SH-SY5Y (cell line): Measurements from ENCODE around the gene ARHGAP20.

Experiments used
- GATA2 ChIP-seq: IDR thresholded peaks from 2 replicates; pipeline ENCODE4 v1.6.1; 2011; ENCODE audit warnings: mild to moderate bottlenecking, low read depth, low read length
- GATA3 ChIP-seq: IDR thresholded peaks from 2 replicates; pipeline ENCODE4 v1.6.1; 2011; ENCODE audit warnings: low read depth, mild to moderate bottlenecking, low read length, moderate library complexity

ARHGAP20 gene

GRCh38 chr11:110613197-110613918 lies 98.9 kb downstream of the ARHGAP20 start:
- no peak for TF ChIP-seq GATA2
- no peak for TF ChIP-seq GATA3

- TF ChIP-seq GATA3 (no peak), GATA2 (no peak)
These were observed 105.8 kb downstream of the ARHGAP20 start for GRCh38 chr11:110606415-110606814.

- TF ChIP-seq GATA3 (no peak), GATA2 (no peak)
These were observed 110.3 kb downstream of the ARHGAP20 start for GRCh38 chr11:110601936-110602335.

- no peak for TF ChIP-seq GATA3
- no peak for TF ChIP-seq GATA2
These were observed 111.9 kb downstream of the ARHGAP20 start for GRCh38 chr11:110600322-110600721.

GRCh38 chr11:110599207-110599606 lies 113.0 kb downstream of the ARHGAP20 start:
- TF ChIP-seq GATA2 (no peak), GATA3 (no peak)

GRCh38 chr11:110598725-110599124 lies 113.5 kb downstream of the ARHGAP20 start:
- no peak for TF ChIP-seq GATA2
- TF ChIP-seq GATA3 = no peak

- TF ChIP-seq GATA3 = no peak
- TF ChIP-seq GATA2 = no peak
These were observed 124.3 kb downstream of the ARHGAP20 start for GRCh38 chr11:110587972-110588371.

- TF ChIP-seq GATA2 (no peak), GATA3 (no peak)
These were observed 125.1 kb downstream of the ARHGAP20 start for GRCh38 chr11:110587129-110587528.

GRCh38 chr11:110584150-110584549 lies 128.1 kb downstream of the ARHGAP20 start:
- TF ChIP-seq GATA2 (no peak), GATA3 (no peak)

GRCh38 chr11:110582728-110583432 lies 129.4 kb downstream of the ARHGAP20 start:
- no peak for TF ChIP-seq GATA3
- no peak for TF ChIP-seq GATA2

- TF ChIP-seq GATA2 (no peak), GATA3 (no peak)
These were observed 131.7 kb downstream of the ARHGAP20 start for GRCh38 chr11:110580571-110580970.

GRCh38 chr11:110573411-110573810 lies 138.8 kb downstream of the ARHGAP20 start:
- TF ChIP-seq GATA3 = no peak
- no peak for TF ChIP-seq GATA2

- TF ChIP-seq GATA2 (no peak), GATA3 (no peak)
These were observed 141.0 kb downstream of the ARHGAP20 start for GRCh38 chr11:110571081-110571720.

GRCh38 chr11:110566577-110566976 lies 145.7 kb downstream of the ARHGAP20 start:
- TF ChIP-seq GATA2 (no peak), GATA3 (no peak)
